IMR-90 (cell line): Measurements from ENCODE around the gene RBP2.

Source experiments
- CHD1 ChIP-seq: IDR thresholded peaks from 2 replicates; pipeline ENCODE4 v1.6.1; 2012; ENCODE audit warnings: low read depth, low read length, improper control_type of control experiment
- MXI1 ChIP-seq: IDR thresholded peaks from 2 replicates; pipeline ENCODE4 v1.6.1; 2012; ENCODE audit warnings: low read depth, mild to moderate bottlenecking, low read length, moderate library complexity, borderline replicate concordance
- POLR2A ChIP-seq: IDR thresholded peaks from 2 replicates; pipeline ENCODE4 v1.6.1; 2012; ENCODE audit warnings: mild to moderate bottlenecking, low read depth, low read length
- RAD21 ChIP-seq: IDR thresholded peaks from 2 replicates; pipeline ENCODE4 v1.6.1; 2012; ENCODE audit warnings: low read length, improper control_type of control experiment
- RCOR1 ChIP-seq: IDR thresholded peaks from 2 replicates; pipeline ENCODE4 v1.6.1; 2012; ENCODE audit warnings: mild to moderate bottlenecking, low read length, improper control_type of control experiment; ENCODE audit not compliant: insufficient replicate concordance
- TF ChIP-seq, protein P1 (sequence below): conservative IDR thresholded peaks from 2 replicates; pipeline ENCODE4 v1.5.1; 2012; ENCODE audit warnings: mild to moderate bottlenecking, low read depth, low read length, improper control_type of control experiment

DNA sequence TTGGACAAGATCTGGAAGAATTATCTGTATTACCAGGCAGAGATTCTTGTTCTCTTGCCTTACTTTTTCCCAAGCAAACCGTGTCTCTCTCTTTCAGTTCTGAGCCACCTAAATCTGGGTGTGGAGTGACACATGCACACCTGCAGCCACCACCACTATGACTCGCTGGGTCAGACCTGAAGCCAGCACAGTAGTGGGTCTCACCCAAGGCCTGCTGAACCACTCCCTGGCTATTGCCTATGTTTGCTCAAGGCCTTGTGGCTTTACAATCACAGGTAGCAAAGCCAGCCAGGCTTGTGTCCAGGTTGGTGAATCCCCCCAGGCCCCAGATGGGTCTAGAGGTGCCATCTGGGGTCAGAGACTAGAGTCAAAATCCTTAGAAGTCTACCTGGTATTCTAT, 58.2 kb downstream of the RBP2 start:
- TF ChIP-seq, protein P1, sequence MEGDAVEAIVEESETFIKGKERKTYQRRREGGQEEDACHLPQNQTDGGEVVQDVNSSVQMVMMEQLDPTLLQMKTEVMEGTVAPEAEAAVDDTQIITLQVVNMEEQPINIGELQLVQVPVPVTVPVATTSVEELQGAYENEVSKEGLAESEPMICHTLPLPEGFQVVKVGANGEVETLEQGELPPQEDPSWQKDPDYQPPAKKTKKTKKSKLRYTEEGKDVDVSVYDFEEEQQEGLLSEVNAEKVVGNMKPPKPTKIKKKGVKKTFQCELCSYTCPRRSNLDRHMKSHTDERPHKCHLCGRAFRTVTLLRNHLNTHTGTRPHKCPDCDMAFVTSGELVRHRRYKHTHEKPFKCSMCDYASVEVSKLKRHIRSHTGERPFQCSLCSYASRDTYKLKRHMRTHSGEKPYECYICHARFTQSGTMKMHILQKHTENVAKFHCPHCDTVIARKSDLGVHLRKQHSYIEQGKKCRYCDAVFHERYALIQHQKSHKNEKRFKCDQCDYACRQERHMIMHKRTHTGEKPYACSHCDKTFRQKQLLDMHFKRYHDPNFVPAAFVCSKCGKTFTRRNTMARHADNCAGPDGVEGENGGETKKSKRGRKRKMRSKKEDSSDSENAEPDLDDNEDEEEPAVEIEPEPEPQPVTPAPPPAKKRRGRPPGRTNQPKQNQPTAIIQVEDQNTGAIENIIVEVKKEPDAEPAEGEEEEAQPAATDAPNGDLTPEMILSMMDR: no peak
- TF ChIP-seq RAD21 (no peak), RCOR1 (no peak), MXI1 (no peak), POLR2A (no peak), CHD1 (no peak)
